GM18526 (cell line): ENCODE results near the gene CRMP1.

ENCODE experiments used
- POLR2A ChIP-seq: IDR thresholded peaks from 3 replicates; pipeline ENCODE4 v1.6.1; 2011; ENCODE audit not compliant: insufficient read length; ENCODE audit errors: extremely low read depth

The CRMP1 gene

DNA sequence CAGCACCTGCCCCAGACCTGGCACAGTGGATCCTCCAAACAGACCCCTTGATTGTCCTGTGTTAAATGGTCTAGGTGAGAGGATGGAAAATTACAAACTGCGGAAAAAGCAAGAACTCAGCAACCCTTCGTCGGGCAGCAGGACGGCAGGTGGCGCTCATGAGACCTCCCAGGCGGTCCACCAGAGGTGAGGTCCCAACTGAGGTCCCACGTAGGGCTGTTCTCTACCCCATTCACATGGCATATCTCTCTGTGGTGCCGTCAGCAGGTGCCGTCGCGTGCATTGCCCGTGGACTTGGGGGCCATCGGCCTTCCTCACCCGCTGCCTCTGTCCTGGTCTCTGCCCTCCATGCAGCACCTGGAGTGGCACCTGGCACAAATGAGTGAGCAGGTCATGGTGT lies 88.2 kb downstream of the CRMP1 start:
- no peak for TF ChIP-seq POLR2A

DNA sequence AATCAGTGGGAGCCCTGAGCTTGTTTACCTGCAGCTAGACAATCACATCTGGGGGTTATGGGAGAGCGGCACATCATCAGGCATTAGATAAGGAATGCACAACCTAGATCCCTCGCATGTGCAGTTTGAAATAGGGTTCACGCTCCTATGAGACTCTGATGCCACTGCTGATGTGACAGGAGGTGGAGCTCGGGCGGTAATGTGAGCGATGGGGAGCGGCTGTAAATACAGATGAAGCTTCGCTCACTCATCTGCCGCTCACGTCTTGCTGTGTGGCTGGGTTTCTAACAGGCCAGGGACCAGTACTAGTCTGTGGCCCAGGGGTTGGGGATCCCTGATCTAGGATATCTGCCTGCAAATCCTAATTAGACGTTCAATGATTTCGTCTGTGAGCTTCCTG lies 90.3 kb downstream of the CRMP1 start:
- TF ChIP-seq POLR2A, result no peak

DNA sequence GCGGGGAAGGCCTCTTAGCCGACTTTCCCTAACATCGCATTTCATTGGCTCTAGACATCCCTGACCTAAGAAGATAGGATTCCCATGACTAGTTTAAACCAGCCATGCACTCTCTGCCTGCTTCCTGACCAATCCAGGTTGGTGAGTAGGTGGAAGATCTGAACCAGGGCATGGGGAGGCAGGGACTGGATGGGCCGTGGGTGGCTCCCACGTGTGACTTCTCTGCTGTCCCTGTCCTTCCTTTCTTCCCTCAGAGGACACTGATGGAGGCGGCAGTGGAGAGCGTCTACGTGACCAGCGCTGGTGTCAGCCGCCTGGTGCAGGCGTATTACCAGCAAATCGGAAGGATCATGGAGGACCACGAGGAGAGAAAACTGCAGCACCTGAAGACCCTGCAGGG lies 91.2 kb downstream of the CRMP1 start:
- TF ChIP-seq POLR2A, result no peak

DNA sequence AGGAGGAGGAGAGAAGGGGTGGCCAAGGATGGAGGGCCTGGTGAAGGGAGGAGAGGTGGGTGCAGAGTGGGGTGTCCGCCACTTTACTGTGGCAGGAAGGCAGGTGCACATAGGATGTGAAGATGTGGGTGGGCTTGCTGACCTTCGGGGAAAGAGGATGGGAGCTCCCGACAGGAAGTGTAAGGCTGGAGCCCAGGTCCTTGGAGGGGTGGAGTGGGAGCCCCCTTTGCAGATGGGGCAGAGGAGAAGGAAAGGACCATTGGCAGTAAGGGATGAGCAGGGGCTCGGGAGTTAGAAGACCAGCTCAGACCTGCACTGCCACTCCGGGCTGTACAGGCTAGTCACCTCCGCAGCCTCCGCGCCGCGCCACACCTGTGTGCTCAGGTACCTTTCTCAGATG lies 92.4 kb downstream of the CRMP1 start:
- TF ChIP-seq POLR2A, result no peak

DNA sequence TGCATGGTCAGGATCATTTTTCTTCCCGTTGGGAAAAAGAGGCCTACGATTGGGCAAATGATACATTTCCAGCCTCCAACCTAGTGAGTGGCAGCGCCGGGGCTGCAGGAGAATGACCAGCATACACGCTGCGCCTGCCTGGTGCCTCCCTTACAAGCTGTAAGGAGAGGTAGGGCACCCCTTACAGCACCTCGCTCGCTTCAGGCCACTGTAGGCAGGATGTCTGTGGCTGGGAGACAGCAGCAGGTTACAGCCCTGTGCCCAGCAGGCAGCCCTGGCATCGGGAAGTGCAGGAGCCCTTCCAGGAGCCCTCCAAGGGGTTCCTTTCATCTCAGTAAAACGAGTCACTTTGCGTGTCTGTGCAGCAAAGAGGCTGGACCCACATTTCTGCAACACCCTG lies 93.5 kb downstream of the CRMP1 start:
- TF ChIP-seq POLR2A, result no peak

DNA sequence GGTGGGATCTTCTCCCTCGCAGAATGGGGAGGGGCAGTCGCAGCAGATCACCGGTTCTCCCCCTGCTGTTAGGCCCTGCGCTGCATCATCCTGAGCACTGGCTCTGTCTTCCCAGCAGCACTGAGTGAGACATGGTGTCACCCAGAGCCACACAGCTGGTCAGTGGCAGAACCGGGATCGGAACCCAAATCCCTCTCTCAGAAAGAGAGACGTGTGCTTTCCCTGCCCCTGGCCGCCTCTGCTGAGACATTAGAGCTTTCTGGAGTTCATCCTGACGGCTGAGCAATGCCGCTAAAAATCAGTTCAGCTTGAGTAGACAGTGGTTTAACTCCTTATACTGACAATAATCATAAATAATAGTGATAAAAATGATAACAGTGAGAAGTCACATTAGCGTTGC lies 93.9 kb downstream of the CRMP1 start:
- no peak for TF ChIP-seq POLR2A

DNA sequence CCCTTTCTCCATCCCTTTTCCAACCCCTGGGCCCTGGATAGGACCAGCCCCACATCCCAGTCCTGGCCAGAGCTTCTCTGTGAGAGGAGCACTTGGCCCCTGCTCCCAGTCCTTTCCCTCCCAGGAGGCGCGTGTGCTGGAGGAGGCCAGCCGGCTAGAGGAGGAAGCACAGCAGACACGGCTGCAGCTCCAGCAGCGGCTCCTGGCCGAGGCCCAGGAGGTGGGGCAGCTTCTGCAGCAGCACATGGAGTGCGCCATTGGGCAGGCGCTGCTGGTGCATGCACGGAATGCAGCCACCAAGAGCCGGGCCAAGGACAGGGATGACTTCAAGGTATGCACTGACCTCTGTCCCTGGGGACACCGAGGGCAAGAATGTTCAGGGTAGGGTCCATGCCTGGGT lies 94.4 kb downstream of the CRMP1 start:
- TF ChIP-seq POLR2A, result no peak

DNA sequence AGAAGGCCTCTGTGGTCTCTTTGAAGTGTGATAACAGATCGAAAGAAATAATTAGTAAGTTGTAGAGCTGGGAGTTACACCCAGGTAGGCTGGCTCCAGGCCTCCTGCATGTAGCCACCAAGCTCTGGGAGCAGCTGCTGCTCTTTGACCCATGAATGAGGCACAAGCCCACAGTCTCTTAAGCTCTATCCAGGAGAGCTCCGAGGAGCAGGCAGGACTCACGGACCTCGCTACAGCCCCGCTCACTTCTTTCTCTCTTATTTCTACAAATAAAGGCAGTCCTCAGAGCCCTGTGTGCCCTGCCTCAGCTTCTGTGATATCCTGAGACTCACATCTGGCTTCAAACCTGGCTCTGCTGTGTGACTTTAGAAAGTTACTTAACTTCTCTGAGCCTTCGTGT lies 95.0 kb downstream of the CRMP1 start:
- TF ChIP-seq POLR2A, result no peak

DNA sequence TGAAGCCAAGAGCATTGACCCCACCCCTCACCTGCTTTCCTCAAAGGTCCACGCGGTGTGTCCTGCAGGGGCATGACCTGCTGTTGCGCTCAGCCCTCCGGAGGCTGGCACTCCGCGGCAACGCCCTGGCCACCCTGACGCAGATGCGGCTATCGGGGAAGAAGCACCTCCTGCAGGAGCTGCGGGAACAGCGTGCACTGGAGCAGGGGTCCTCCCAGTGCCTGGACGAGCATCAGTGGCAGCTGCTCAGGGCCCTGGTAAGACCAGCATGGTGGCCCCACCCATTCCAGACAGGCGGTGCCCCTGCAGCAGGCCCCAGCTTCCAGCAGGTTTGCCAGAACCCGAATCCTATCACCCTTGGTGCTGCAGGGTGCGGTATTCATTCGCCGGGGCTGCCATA lies 95.9 kb downstream of the CRMP1 start:
- TF ChIP-seq POLR2A, result no peak

DNA sequence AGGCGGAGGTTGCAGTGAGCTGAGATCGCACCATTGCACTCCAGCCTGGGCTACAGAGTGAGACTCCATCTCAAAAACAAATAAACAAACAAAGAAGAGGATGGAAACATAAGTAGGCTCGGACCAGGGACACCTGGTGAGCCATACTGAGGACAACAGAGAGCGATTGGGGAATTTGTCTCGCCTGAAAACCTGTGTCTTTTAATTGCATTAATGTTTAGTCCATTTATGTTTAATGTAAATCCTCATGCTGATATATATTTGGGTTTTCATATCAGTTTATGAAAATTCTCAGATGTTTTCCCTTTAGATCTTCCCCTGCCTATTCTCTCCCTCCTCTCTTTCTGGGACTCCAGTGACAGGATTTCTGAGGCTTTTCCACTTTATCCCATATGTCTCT lies 97.3 kb downstream of the CRMP1 start:
- no peak for TF ChIP-seq POLR2A

DNA sequence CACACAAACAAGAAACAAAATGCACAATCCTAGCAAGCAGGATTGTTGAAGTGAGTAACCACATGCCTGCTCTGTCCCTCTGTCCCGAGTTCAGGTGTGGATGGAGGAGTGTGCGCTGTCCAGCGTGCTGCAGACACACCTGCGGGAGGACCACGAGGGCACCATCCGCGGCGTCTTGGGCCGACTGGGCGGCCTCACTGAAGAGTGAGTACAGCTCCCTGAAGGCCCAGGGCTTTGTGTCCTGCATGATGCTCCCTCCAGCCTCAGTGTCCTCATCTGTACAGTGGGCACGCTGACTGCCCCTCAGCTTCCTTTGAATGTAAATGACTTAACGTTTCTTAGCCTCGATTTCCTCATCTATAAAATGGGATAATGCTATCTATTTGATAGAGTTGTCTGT lies 99.4 kb downstream of the CRMP1 start:
- TF ChIP-seq POLR2A, result no peak

DNA sequence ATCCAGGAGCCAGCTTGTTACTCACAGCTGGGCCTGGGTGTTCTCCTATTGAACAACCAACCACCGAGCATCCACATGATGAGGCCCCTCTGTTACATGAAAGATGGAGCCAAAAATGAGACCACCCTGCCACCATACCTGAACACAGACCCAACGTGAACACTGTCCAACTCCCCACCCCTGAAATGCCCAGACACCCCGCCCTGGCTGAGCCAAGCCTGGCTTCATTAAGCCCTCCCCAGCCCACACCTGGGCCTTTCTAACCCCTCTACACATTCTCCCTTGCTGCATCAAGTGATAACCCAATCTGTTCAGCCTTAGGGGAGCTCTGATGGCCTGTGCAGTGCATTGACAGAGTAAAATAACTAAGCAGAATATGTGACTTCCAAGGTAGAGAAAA lies 101.2 kb downstream of the CRMP1 start:
- TF ChIP-seq POLR2A, result no peak

DNA sequence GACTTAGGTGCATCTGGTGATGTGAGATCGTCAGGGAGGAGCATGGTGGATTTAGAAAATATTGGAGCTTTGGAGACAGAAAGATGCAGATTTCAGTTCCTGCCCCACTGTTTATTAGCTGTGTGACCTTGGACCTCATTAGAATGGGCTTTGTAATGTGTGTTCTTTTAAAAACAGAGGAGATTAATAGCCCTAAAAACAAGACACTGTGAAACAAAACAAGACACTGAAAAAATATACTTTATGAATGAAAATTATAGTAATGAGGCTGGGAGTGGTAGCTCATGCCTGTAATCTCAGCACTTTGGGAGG lies 102.4 kb downstream of the CRMP1 start:
- no peak for TF ChIP-seq POLR2A

DNA sequence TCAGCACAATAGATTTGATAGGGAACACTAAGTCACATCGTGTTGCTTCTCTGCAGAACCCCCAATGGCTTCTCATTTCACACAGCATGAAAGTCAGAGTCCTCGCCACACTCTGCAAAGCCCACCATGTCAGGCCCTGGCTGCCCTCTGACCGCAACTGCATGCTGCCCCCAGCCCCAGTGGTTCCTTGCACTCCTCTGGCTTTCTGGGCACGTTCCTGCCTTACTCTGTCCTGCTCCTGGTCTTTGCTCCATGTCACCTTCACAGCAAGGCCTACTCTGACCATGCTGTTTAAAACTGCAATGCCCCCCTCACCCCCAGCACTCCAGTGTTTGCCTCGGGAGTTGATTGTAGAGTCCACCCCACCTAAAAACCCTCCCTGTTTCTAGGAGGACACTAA lies 103.7 kb downstream of the CRMP1 start:
- no peak for TF ChIP-seq POLR2A

DNA sequence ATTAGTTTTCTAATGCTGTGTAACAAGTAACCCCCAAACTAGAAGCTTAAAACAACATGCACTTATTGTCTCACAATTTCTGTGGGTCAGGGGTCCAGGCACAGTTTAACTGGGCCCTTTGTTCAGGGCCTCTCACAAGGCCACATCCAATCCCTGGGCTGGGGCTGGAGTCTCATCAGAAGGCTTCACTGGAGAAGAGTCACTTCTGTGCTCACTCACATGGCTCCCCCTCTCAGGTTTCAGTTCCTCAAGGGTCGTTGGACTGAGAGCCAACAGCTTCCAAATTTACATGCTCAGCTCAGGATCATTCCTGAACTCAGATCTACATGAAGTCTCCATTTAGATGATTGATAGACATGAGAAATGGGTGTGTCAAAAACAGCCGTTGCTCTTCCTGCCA lies 104.7 kb downstream of the CRMP1 start:
- TF ChIP-seq POLR2A, result no peak

DNA sequence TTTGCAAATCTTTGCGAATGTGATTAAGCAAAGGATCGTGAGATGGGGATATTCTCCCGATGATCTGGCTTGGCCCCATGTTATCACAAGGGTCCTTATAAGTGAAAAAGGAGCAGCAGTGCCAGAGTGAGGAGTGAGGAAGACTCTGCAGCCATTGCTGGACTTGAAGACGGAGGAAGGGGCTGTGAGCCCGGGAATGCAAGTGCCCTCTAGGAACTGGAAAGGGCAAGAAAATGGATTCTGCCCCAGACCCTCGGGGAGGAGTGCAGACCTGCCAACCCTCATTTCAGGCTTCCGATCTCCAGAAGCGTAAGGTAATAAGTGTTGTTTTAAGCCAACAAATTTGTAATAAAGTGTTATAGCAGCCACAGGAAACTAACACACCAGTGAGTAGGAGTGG lies 105.6 kb downstream of the CRMP1 start:
- TF ChIP-seq POLR2A, result no peak

DNA sequence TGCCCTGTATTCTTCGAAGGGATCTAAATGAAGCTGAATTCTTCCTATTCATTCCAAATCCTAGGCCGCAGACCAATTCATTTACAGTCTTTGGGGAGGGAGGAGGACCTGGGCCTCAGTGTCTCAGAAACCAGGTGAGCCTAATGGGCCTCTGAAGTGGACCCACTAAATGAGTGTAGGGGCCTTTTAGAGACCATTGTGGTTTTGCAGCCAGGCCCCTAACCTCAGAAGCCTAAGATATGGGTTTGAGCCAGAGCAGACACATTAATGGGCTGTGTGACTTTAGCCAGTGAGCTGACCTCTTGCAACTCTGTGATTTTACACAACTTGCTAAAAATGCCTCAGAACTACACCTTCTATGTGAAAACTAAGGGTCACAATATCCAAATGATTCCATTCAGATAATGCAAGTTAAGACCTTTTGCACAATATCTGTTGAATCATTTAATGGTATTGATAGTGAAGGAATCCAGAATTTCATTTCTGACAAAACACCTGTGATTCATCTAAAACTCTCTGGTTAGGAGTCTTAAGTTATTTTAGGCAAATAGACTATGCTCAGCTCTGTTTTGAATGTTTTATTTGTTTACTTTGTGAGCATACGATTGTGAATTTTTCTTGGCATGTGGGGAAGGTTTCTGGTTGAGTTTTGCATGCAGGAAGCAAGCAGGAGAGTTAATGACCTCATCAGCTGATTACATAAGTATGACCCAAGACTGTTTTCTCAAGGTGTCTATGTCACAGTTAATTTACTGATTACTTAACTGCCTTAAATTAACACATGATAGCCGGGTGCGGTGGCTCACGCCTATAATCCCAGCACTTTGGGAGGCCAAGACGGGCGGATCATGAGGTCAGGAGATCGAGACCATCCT lies 106.8 kb downstream of the CRMP1 start:
- no peak for TF ChIP-seq POLR2A
